Heart right ventricle (tissue), 16 donors: ENCODE measurements around the gene EYS. TPM values are rescaled to one million over a fixed set of nuclear protein-coding genes. Genes with fewer than 3 reads are reported as not detected.
A peak's percentile ranks its signal among the peaks of the same experiment; 100 is the strongest.

Experiments
- ATAC-seq, 8 donors: fragments of 200-7000 bp; cut with Tn5 transposase; one replicate each; pipeline ENCODE4 v1.9.1; 2020; ENCODE audit warnings: mild to moderate bottlenecking in 8 of 8, moderate library complexity in 8 of 8, moderate number of reproducible peaks in 1 of 8
- DNase-seq, 2 donors: peaks; one replicate each; pipeline ENCODE4 v3.0.0-alpha.2; 2020
- H3K27ac ChIP-seq, 10 donors: fragments of 200-600 bp; sonication (generic) in 2 of 10; one replicate each; pipeline versions ENCODE4 v1.5.0 to v1.8.0; 2020 to 2022; ENCODE audit warnings: mild to moderate bottlenecking in 3 of 10
- H3K27me3 ChIP-seq, 7 donors: fragments of 200-600 bp; one replicate each; pipeline ENCODE4 v1.8.0; 2021 to 2022; ENCODE audit warnings: mild to moderate bottlenecking in 2 of 7
- H3K36me3 ChIP-seq, 9 donors: fragments of 200-600 bp; sonication (generic) in 1 of 9; one replicate each; pipeline versions ENCODE4 v1.5.0 to v1.8.0; 2020 to 2022; ENCODE audit warnings: mild to moderate bottlenecking in 2 of 9
- H3K4me1 ChIP-seq, 9 donors: fragments of 200-600 bp; sonication (generic) in 1 of 9; one replicate each; pipeline versions ENCODE4 v1.5.0 to v1.8.0; 2020 to 2022; ENCODE audit warnings: mild to moderate bottlenecking in 4 of 9
- H3K4me3 ChIP-seq, 10 donors: fragments of 200-600 bp; sonication (generic) in 2 of 10; one replicate each; pipeline versions ENCODE4 v1.5.0 to v1.8.0; 2020 to 2022; ENCODE audit warnings: mild to moderate bottlenecking in 7 of 10, moderate library complexity in 2 of 10
- H3K9me3 ChIP-seq, 11 donors: fragments of 200-600 bp in 10 of 11; sonication (generic) in 2 of 11; one replicate each; pipeline versions ENCODE4 v1.5.0 to v1.8.0; 2013 to 2022; ENCODE audit warnings: mild to moderate bottlenecking in 2 of 11, control low read depth in 1 of 11, moderate library complexity in 1 of 11
- CTCF ChIP-seq, 9 donors: fragments of 200-600 bp; sonication (generic) in 2 of 9; IDR thresholded peaks; one replicate each; pipeline versions ENCODE4 v1.5.0 to v1.8.0; 2021 to 2022; ENCODE audit warnings: antibody characterized with exemption in 9 of 9, mild to moderate bottlenecking in 5 of 9, moderate library complexity in 1 of 9
- WGBS, 2 donors: extraction: QIAGEN DNeasy Blood & Tissue Kit; methylation state at CpG; one replicate each; pipeline ENCODE4 v1.1.7; 2013; ENCODE audit warnings: inconsistent platforms in 1 of 2; 5-methylcytosine and 5-hydroxymethylcytosine counted together
- intact Hi-C, 10 donors: fragments of 100-400 bp; cut with DNase I; formaldehyde crosslinking; loops; one replicate each; pipeline versions ENCODE4 v1.11.1 to v1.14.2; 2022
- polyA plus RNA-seq, 2 donors: library from polyadenylated mRNA; stranded (reverse); fragments of 200-250 nt; gene quantifications; one replicate each; pipeline ENCODE4 v1.2.3, GENCODE V29; 2013
- total RNA-seq, 10 donors: library from RNA; stranded (reverse); fragmentation: NEBNext Ultra II Directional in 3 of 10; extraction: Animal tissue kit (Norgen Biotek cat#: 25700) in 3 of 10; gene quantifications; one replicate each; pipeline versions ENCODE4 v1.2.1 to v1.2.4, GENCODE V29; 2021 to 2023
- donor health status: Arrhythmogenic right ventricular cardiomyopathy.
- donor health status: ischemic (EF 13 %, LVEDD 7.1; RV severe dilation, severe dysfunction).
- donor health status: healthy with polysubstance abuse.
- donor health status: DM: no; HTN: yes; CAD: no.
- donor health status: DM: no; HTN: no; CAD: no.
- donor health status: ischemic (EF 25% LVEDD 6.9; RV normal size, moderate dysfunction).
- donor health status: ischemic (EF 25% LVEDD 5.7; RV mildly dilated, moderate dysfunction).
- donor health status: healthy.
- donor health status: DM: yes; HTN: yes; CAD: no.
- donor health status: Ischemic cardiomyopathy.
- donor health status: ischemic (EF 35%, LVEDD 5.7; RV mildly dilated, moderate dysfunction).
- donor health status: nonischemic (EF 11% LVEDD 7.7; RV severe dilation, severe dysfunction).
- donor health status: DM: yes; HTN: yes; CAD: no.
- donor health status: PGD.
- donor health status: ischemic (EF 29% LVEDD 5.4; RV normal size, mild dysfunction).
- donor health status: nonischemic (EF 23%, LVEDD 6.1; RV moderate dilation, normal function).

The EYS gene
- total and polyA plus RNA-seq, 12 donors, result 0.02 to 0.40 (median 0.18) TPM; not detected in 8

GRCh38 chr6:64665137-64665536, 1041.9 kb downstream of the EYS start:
- Histone ChIP-seq H3K27me3 (no peaks in the 10 kb centered on the region), H3K27ac (no peak overlapping the region), H3K4me3 (no peak overlapping the region), H3K36me3 (no peaks in the 10 kb centered on the region), H3K9me3 (peaks cover 0 to 7% (median 0%) of the 10 kb centered on the region in 11 donors), H3K4me1 (no peaks in the 10 kb centered on the region)
- WGBS, 2 donors, result 98% methylated on average over 1 of the region's 1 CpG
- ATAC-seq (no peak), DNase-seq (no peak)
- TF ChIP-seq CTCF (IDR thresholded peaks at IDR 0.05), result no peak
- intact Hi-C loops, result no loop called here

- Histone ChIP-seq H3K4me3 (no peak overlapping the region), H3K4me1 (no peaks in the 10 kb centered on the region), H3K27ac (no peak overlapping the region), H3K27me3 (no peaks in the 10 kb centered on the region), H3K36me3 (no peaks in the 10 kb centered on the region), H3K9me3 (peaks cover 0 to 7% (median 0%) of the 10 kb centered on the region in 11 donors)
- intact Hi-C loops, result no loop called here
- WGBS, 2 donors, result 72 to 81% methylated on average over 2 of the region's 2 CpGs
- peak in 1 of 8 donors; percentile 20 for ATAC-seq
- no peak for TF ChIP-seq CTCF (IDR thresholded peaks at IDR 0.05)
- no peak for DNase-seq
Measured at GRCh38 chr6:64664480-64664879, 1042.5 kb downstream of the EYS start.

GRCh38 chr6:64644024-64644423, 1063.0 kb downstream of the EYS start:
- 37 to 53% methylated on average over 1 of the region's 1 CpG for WGBS, 2 donors

GRCh38 chr6:64630901-64631300, 1076.1 kb downstream of the EYS start:
- TF ChIP-seq CTCF (IDR thresholded peaks at IDR 0.05), result no peak
- 71 to 81% methylated on average over 2 of the region's 2 CpGs for WGBS, 2 donors
- ATAC-seq (no peak), DNase-seq (no peak)
- Histone ChIP-seq H3K36me3 (no peaks in the 10 kb centered on the region), H3K27ac (no peak overlapping the region), H3K4me1 (no peaks in the 10 kb centered on the region), H3K9me3 (peaks cover 0 to 8% (median 0%) of the 10 kb centered on the region in 11 donors), H3K27me3 (no peaks in the 10 kb centered on the region), H3K4me3 (no peak overlapping the region)
- intact Hi-C loops, result no loop called here

More at GRCh38 chr6:64644024-64644423, 1063.0 kb downstream of the EYS start:
- Histone ChIP-seq H3K4me1 (no peaks in the 10 kb centered on the region), H3K27me3 (no peaks in the 10 kb centered on the region), H3K36me3 (no peaks in the 10 kb centered on the region), H3K4me3 (no peak overlapping the region), H3K27ac (no peak overlapping the region), H3K9me3 (peaks cover 0 to 18% (median 0%) of the 10 kb centered on the region in 11 donors)
- TF ChIP-seq CTCF (IDR thresholded peaks at IDR 0.05), result no peak
- no peak for ATAC-seq
- intact Hi-C loops, result no loop called here
- DNase-seq, result no peak
